GM12878 (cell line): Measurements from ENCODE around the gene ZNF124. TPM values are rescaled to one million over a fixed set of nuclear protein-coding genes. Genes with fewer than 3 reads are reported as not detected.
A peak's percentile ranks its signal among the peaks of the same experiment; 100 is the strongest.

Experiments used
- ATAC-seq: fragments of 200-7000 bp; cut with Tn5 transposase; 3 replicates; pipeline ENCODE4 v1.9.1; 2020; ENCODE audit warnings: mild to moderate bottlenecking, moderate library complexity
- BruUV-seq: library from RNA; stranded (reverse); fragments of 400-500 nt; replicated peaks from 2 replicates; lab custom pipeline; 2021; lab: Mats Ljungman, UMichigan
- CTCF ChIA-PET: fragments of 300-600 bp; sonication (Branson Sonifier 250); formaldehyde crosslinking; extraction: SDS; loops from one replicate; lab custom pipeline; 2021; ENCODE audit warnings: inconsistent platforms; lab: Yijun Ruan, JAX
- POLR2A ChIA-PET: fragments of 350-600 bp; formaldehyde crosslinking; extraction: SDS; loops from one replicate; lab custom pipeline; 2021; ENCODE audit warnings: inconsistent platforms; lab: Charles Lee
- RAD21 ChIA-PET: fragments of 300-600 bp; sonication (Branson Sonifier 250); formaldehyde crosslinking; loops from one replicate; lab custom pipeline; 2023; ENCODE audit warnings: antibody characterized with exemption; ENCODE audit not compliant: unreplicated experiment; lab: Charles Lee
- SMC1A ChIA-PET: fragments of 300-600 bp; sonication (Branson Sonifier 250); formaldehyde crosslinking; loops from one replicate; lab custom pipeline; 2023; ENCODE audit not compliant: unreplicated experiment, uncharacterized antibody; lab: Charles Lee
- DNase-seq: peaks from one replicate; pipeline ENCODE4 v3.0.0-alpha.2; 2011; ENCODE audit warnings: low read depth, low spot score
- FAIRE-seq: peaks from 3 replicates; lab custom pipeline; 2011; peaks lifted over from hg19 to GRCh38; lab: Jason Lieb, UNC
- H2AFZ ChIP-seq: 2 replicates; pipeline ENCODE4 v1.6.0; 2011; ENCODE audit warnings: low read depth, low read length, control low read depth; ENCODE audit not compliant: control insufficient read depth
- H3K27ac ChIP-seq: 2 replicates; pipeline ENCODE4 v1.5.1; 2011; ENCODE audit warnings: control low read depth; ENCODE audit not compliant: control insufficient read depth, insufficient read depth
- H3K27me3 ChIP-seq, 2 experiments: replicated peaks in 1 of 2; 2 replicates each; pipeline versions ENCODE4 v1.6.0 to v1.6.1; 2011; ENCODE audit warnings: low read length in 1 of 2; ENCODE audit not compliant: control insufficient read depth in 2 of 2, insufficient read depth in 2 of 2
- H3K36me3 ChIP-seq, 2 experiments: 2 replicates each; pipeline ENCODE4 v1.5.1; 2011; ENCODE audit warnings: low read length in 1 of 2; ENCODE audit not compliant: control insufficient read depth in 2 of 2, insufficient read depth in 2 of 2
- H3K4me1 ChIP-seq: 2 replicates; pipeline ENCODE4 v1.6.1; 2011; ENCODE audit warnings: mild to moderate bottlenecking, low read length, moderate library complexity, mixed read lengths; ENCODE audit not compliant: control insufficient read depth, insufficient read depth
- H3K4me2 ChIP-seq: 2 replicates; pipeline ENCODE4 v1.6.0; 2011; ENCODE audit warnings: control low read depth; ENCODE audit not compliant: control insufficient read depth, insufficient read depth
- H3K4me3 ChIP-seq: fragments of 200-600 bp; sonication (generic); 2 replicates; pipeline ENCODE4 v1.5.1; 2016
- H3K79me2 ChIP-seq: 2 replicates; pipeline ENCODE4 v1.6.0; 2011; ENCODE audit warnings: low read length; ENCODE audit not compliant: control insufficient read depth, insufficient read depth
- H3K9ac ChIP-seq: 2 replicates; pipeline ENCODE4 v1.8.0; 2011; ENCODE audit warnings: low read length, control low read depth, mixed read lengths; ENCODE audit not compliant: control insufficient read depth, insufficient read depth
- H3K9me3 ChIP-seq: replicated peaks from 3 replicates; pipeline ENCODE4 v1.5.1; 2011; ENCODE audit warnings: mild to moderate bottlenecking, low read length; ENCODE audit not compliant: control insufficient read depth, insufficient read depth
- H4K20me1 ChIP-seq: 2 replicates; pipeline ENCODE4 v1.6.0; 2011; ENCODE audit not compliant: control insufficient read depth, insufficient read depth
- CHD2 ChIP-seq: IDR thresholded peaks from 2 replicates; pipeline ENCODE4 v1.6.1; 2011; ENCODE audit warnings: low read depth, low read length, improper control_type of control experiment, borderline replicate concordance
- CREM ChIP-seq: IDR thresholded peaks from 2 replicates; pipeline ENCODE4 v1.6.1; 2014; ENCODE audit warnings: antibody characterized with exemption, low read depth
- DPF2 ChIP-seq: fragments of 450-650 bp; IDR thresholded peaks from 2 replicates; pipeline ENCODE4 v1.6.1; 2017; ENCODE audit warnings: mild to moderate bottlenecking
- GATAD2B ChIP-seq: fragments of 450-650 bp; conservative IDR thresholded peaks from 2 replicates; pipeline ENCODE4 v1.6.1; 2017; ENCODE audit warnings: low read depth, mild to moderate bottlenecking, moderate library complexity
- NFYB ChIP-seq: IDR thresholded peaks from 2 replicates; pipeline ENCODE4 v1.6.1; 2011; ENCODE audit warnings: low read depth, mild to moderate bottlenecking, low read length, improper control_type of control experiment, moderate library complexity; ENCODE audit not compliant: insufficient read depth
- YY1 ChIP-seq: IDR thresholded peaks from 2 replicates; pipeline ENCODE4 v1.6.1; 2011; ENCODE audit warnings: low read depth, mild to moderate bottlenecking, low read length
- ZSCAN29 ChIP-seq: fragments of 450-650 bp; IDR thresholded peaks from 2 replicates; pipeline ENCODE4 v1.6.1; 2017; ENCODE audit warnings: mild to moderate bottlenecking, moderate library complexity
- WGBS: methylation state at CpG from one replicate; pipeline ENCODE4 v1.1.6; 2016; ENCODE audit warnings: low lambda C conversion rate; ENCODE audit not compliant: insufficient replicate concordance, insufficient coverage; ENCODE audit errors: missing lambda C conversion rate; 5-methylcytosine and 5-hydroxymethylcytosine counted together
- in situ Hi-C: fragments of 300-500 bp; cut with MboI; formaldehyde crosslinking; loops from 9 replicates; pipeline ENCODE4 v1.14.3; 2018; ENCODE audit warnings: mixed read lengths
- intact Hi-C: fragments of 100-400 bp; cut with micrococcal nuclease; formaldehyde crosslinking; loops from one replicate; pipeline ENCODE4 v1.14.2; 2022; ENCODE audit not compliant: unreplicated experiment
- polyA plus RNA-seq, 11 experiments: library from polyadenylated mRNA; depleted of rRNA in 4 of 11; unstranded in 6 of 11; stranded (reverse) in 5 of 11; fragments of >200 nt; fragmentation: Nextera tagmentation in 4 of 11; fragmentation: Illumina TruSeq in 1 of 11; extraction: Ambion mirVana in 4 of 11; extraction: Trizol in 1 of 11; gene quantifications; 1 replicate in 1 of 11; 2 replicates in 10 of 11; pipeline versions ENCODE4 v1.2.1 to v1.2.3, GENCODE V29; 2011 to 2016; ENCODE audit warnings: inconsistent platforms in 2 of 11, missing spikeins in 2 of 11, low read depth in 1 of 11
- total RNA-seq, 4 experiments: library from RNA; depleted of rRNA in 3 of 4; stranded (reverse); fragments of >200 nt in 3 of 4; fragmentation: Illumina TruSeq in 1 of 4; extraction: Trizol in 1 of 4; gene quantifications; 2 replicates each; pipeline versions ENCODE4 v1.2.1 to v1.2.3, GENCODE V29; 2013 to 2021
- TF ChIP-seq, protein P1 (sequence below): fragments of 450-650 bp; IDR thresholded peaks from 2 replicates; pipeline ENCODE4 v1.6.1; 2018; ENCODE audit warnings: mild to moderate bottlenecking, low read depth, moderate library complexity; ENCODE audit not compliant: partially characterized antibody
- TF ChIP-seq, protein P2 (sequence below): fragments of 450-650 bp; IDR thresholded peaks from 2 replicates; pipeline ENCODE4 v1.6.1; 2017; ENCODE audit warnings: borderline replicate concordance
- TF ChIP-seq, protein P3 (sequence below): fragments of 450-650 bp; IDR thresholded peaks from 2 replicates; pipeline ENCODE4 v1.6.1; 2017; ENCODE audit warnings: mild to moderate bottlenecking, moderate library complexity

The ZNF124 gene
- total and polyA plus RNA-seq, 10 of the 15 experiments (the other 5 are each of a cell fraction or from before 2014, with no cell fraction given) = 6.8 to 37.5 (median 12.5) TPM

DNA sequence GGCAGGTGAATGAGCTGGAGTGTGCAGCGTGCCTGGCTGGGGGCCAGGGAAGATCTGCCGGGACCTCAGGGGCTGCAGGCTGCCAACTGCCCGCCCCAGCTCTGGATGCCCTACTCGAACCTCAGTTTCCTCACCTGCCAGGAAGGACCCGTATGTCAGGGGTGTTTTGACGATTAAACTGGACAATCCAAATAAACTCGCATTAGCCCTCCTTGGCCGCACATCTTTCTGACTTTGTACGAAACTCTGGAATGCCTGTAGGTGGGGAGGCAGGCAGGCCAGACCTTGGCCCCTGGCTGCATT, 59.4 kb downstream of the ZNF124 start (continued):
- TF ChIP-seq, protein P1, sequence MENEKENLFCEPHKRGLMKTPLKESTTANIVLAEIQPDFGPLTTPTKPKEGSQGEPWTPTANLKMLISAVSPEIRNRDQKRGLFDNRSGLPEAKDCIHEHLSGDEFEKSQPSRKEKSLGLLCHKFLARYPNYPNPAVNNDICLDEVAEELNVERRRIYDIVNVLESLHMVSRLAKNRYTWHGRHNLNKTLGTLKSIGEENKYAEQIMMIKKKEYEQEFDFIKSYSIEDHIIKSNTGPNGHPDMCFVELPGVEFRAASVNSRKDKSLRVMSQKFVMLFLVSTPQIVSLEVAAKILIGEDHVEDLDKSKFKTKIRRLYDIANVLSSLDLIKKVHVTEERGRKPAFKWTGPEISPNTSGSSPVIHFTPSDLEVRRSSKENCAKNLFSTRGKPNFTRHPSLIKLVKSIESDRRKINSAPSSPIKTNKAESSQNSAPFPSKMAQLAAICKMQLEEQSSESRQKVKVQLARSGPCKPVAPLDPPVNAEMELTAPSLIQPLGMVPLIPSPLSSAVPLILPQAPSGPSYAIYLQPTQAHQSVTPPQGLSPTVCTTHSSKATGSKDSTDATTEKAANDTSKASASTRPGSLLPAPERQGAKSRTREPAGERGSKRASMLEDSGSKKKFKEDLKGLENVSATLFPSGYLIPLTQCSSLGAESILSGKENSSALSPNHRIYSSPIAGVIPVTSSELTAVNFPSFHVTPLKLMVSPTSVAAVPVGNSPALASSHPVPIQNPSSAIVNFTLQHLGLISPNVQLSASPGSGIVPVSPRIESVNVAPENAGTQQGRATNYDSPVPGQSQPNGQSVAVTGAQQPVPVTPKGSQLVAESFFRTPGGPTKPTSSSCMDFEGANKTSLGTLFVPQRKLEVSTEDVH = no peak
- TF ChIP-seq, protein P2, sequence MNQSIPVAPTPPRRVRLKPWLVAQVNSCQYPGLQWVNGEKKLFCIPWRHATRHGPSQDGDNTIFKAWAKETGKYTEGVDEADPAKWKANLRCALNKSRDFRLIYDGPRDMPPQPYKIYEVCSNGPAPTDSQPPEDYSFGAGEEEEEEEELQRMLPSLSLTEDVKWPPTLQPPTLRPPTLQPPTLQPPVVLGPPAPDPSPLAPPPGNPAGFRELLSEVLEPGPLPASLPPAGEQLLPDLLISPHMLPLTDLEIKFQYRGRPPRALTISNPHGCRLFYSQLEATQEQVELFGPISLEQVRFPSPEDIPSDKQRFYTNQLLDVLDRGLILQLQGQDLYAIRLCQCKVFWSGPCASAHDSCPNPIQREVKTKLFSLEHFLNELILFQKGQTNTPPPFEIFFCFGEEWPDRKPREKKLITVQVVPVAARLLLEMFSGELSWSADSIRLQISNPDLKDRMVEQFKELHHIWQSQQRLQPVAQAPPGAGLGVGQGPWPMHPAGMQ = no peak
- TF ChIP-seq DPF2 = no peak

DNA sequence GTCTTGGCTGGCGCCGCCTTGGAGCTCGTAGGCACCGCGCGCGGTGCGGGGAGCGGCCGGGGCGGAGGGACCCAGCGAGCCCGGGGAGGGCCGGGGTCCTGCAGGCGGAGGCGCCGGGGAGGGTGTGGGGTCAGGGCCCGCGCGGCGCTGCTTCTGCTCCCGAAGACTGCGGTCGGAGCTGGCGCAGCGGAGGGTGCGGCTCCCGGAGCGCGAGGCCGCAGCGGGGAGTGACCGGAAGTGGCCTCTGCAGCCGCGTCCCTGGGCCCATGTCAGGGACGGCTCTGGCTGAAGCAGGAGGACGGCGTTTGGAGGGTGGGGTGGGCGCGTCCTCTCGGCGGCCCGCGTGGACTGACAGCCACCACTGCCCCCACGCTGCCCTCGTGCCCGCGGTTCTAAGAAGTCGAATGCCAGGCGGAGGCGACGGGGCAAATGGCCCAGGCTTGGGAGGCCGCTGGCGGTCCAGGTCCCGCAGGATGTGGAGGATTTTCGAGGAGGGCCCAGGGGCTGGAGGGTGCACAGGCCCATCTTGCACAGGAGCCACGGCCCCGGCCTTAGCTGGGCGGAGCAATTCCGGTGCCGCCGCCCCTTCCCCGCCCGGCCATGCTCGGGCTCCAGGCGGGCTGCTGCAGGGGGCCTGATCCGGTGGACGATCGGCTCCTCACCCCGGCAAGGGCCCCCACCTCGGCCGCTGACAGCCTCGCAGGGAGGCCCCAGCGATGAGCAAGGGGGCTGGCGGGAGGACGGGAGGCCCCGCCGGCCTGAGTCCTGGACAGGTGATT, 59.9 kb downstream of the ZNF124 start:
- Histone ChIP-seq H3K4me2 (peak overlapping the region; percentile 33; the same call in 1 of the 2 replicates), H3K27me3 (peaks cover 1 to 5% of the 10 kb centered on the region in 2 experiments; a peak in 3 of 4 replicates), H3K9ac (no peak overlapping the region), H3K9me3 (peaks cover 4% of the 10 kb centered on the region; the same call in 2 of the 3 replicates), H3K4me1 (no peaks in the 10 kb centered on the region), H2AFZ (no peak overlapping the region), H3K4me3 (no peak overlapping the region), H3K79me2 (no peaks in the 10 kb centered on the region), H3K27ac (no peak overlapping the region), H4K20me1 (no peaks in the 10 kb centered on the region), H3K36me3 (no peaks in the 10 kb centered on the region)
- no peak for FAIRE-seq
- intact Hi-C loops (no loop called here), in situ Hi-C loops (no loop called here)
- SMC1A ChIA-PET = interaction anchor here (0.5 kb wide), 1 partner anchor 56 kb away, joined by 3 read pairs; no protein-coding TSS in a partner anchor
- no peak for TF ChIP-seq DPF2
- TF ChIP-seq ZSCAN29 = no peak
- TF ChIP-seq, protein P3, sequence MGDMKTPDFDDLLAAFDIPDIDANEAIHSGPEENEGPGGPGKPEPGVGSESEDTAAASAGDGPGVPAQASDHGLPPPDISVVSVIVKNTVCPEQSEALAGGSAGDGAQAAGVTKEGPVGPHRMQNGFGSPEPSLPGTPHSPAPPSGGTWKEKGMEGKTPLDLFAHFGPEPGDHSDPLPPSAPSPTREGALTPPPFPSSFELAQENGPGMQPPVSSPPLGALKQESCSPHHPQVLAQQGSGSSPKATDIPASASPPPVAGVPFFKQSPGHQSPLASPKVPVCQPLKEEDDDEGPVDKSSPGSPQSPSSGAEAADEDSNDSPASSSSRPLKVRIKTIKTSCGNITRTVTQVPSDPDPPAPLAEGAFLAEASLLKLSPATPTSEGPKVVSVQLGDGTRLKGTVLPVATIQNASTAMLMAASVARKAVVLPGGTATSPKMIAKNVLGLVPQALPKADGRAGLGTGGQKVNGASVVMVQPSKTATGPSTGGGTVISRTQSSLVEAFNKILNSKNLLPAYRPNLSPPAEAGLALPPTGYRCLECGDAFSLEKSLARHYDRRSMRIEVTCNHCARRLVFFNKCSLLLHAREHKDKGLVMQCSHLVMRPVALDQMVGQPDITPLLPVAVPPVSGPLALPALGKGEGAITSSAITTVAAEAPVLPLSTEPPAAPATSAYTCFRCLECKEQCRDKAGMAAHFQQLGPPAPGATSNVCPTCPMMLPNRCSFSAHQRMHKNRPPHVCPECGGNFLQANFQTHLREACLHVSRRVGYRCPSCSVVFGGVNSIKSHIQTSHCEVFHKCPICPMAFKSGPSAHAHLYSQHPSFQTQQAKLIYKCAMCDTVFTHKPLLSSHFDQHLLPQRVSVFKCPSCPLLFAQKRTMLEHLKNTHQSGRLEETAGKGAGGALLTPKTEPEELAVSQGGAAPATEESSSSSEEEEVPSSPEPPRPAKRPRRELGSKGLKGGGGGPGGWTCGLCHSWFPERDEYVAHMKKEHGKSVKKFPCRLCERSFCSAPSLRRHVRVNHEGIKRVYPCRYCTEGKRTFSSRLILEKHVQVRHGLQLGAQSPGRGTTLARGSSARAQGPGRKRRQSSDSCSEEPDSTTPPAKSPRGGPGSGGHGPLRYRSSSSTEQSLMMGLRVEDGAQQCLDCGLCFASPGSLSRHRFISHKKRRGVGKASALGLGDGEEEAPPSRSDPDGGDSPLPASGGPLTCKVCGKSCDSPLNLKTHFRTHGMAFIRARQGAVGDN = no peak
- TF ChIP-seq YY1 = no peak
- no peak for TF ChIP-seq CREM
- TF ChIP-seq CHD2 = no peak
- TF ChIP-seq GATAD2B = no peak
- no peak for TF ChIP-seq NFYB
- no peak; the same call in 2 of the 3 replicates for ATAC-seq
- BruUV-seq = no TSS peak
- POLR2A ChIA-PET = no interaction called here
- CTCF ChIA-PET = no interaction called here
- RAD21 ChIA-PET = no interaction called here
- 50% methylated on average over 52 of the region's 78 CpGs for WGBS
- no peak for DNase-seq
